NOMO-1 treated with dmso at 0.1 percent for 144 hours (cell line): ENCODE measurements around the gene EVX1.

Experiments
- DNase-seq: peaks from one replicate; lab custom pipeline; 2025; ENCODE audit not compliant: unreplicated experiment; lab: John Stamatoyannopoulos, UW

Gene EVX1

GRCh38 chr7:27248911-27249723 lies 6.5 kb downstream of the EVX1 start:
- no peak for DNase-seq

GRCh38 chr7:27249724-27250556 lies 7.3 kb downstream of the EVX1 start:
- DNase-seq: no peak

DNA sequence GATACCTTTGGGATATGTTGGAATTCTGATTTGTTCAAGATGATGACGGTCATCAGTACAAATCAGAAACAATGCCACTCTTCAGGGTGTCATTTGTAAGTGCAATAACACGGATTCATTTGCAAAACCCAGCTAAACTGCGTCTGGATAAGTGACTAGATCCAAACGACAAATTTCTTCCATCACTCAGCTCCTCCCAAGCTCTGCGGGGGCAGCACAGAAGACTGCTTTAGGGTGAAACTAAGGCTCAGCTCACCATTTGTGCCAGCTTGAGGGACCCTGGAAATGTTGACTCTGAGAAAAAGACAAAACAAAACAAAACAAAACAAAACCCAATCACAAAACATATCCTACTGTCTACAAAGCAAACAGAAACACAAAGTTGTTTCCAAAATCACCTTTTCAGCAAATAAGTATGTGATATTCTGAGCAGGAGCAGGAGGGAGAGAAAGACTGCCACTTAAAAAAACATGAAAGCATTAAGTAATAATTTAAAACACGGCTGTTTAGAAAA lies 8.0 kb downstream of the EVX1 start:
- no peak for DNase-seq

GRCh38 chr7:27251136-27251651 lies 8.6 kb downstream of the EVX1 start:
- DNase-seq: no peak

- DNase-seq: no peak
Measured at GRCh38 chr7:27251652-27252590, 9.3 kb downstream of the EVX1 start.

DNA sequence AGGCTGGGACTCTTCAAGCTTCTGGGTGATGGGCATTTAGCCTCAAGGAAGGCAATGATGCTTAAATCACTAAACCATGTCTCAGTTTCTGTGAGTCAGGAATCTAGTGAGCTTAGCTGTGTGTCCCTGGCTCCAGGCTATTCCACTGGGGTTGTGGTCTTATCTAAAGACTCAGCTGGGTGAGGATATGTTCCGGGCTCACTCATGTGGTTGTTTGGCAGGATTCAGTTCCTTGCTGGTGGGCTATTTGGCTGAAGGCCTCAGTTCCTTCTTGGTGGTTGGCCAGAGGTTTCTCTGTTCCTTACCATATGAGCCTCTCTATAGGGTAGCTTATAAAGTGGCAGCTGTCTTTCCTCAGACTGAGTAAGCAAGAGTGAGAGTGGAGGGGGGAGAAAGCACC lies 12.0 kb downstream of the EVX1 start:
- DNase-seq: no peak

DNA sequence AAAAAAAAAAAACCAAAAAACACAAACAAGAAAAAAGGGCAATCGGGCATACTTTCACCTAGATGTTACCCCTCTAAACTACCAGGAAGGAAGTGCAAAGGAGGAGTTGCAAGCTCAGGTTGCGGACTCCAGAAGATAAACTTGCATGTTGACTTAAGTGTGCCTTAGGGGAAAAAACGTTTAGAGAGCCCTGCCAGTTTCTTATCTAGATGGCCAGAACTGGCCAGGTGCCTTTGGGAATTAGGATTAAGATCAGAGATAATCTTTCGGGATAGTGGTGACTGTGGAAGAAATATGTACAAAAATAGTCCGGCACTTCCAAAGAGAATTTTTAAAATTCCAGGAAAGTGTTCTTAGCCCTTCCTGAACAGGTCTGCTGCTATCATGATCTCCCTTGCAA lies 17.6 kb downstream of the EVX1 start:
- DNase-seq: no peak

DNA sequence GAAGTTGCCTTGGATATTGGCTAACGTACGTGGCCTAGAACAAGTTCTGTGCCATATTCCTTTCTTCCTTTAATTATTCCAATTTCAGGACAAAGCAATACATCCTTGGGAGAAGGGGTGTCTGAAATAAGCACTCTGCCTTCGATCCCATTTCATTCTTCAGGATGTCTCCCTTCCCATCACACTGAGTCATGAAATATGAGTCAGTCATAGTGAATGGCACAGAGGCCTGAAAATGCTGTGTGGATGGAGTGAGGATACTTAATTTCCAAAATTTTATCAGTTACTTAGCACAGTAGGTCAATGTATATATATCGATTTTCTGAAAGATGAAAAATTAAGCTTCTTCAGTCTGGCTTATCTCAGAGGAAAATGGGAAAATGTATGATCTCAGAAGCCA lies 19.5 kb downstream of the EVX1 start:
- DNase-seq: no peak

GRCh38 chr7:27263781-27264180 lies 21.2 kb downstream of the EVX1 start:
- no peak for DNase-seq

DNA sequence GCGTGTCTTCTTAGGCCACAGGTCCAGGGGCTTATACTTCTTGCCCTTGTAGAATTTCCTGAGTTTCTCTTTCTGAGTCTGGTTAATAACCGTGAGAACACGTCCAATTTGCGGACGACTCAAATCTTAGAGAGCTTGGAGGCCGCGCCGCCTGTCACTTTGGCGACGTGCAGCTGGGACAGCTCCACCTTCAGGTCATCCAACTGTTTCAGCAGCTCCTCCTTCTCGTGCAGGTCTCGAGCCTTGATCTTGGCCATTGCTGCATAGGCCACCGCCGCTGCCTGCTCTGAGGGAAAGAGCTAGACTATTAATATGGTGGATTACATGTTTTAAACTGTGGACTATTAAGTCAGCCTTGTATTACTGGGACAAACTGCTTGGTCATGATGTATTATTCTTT lies 26.9 kb downstream of the EVX1 start:
- no peak for DNase-seq

GRCh38 chr7:27271384-27271783 lies 28.8 kb downstream of the EVX1 start:
- no peak for DNase-seq

DNA sequence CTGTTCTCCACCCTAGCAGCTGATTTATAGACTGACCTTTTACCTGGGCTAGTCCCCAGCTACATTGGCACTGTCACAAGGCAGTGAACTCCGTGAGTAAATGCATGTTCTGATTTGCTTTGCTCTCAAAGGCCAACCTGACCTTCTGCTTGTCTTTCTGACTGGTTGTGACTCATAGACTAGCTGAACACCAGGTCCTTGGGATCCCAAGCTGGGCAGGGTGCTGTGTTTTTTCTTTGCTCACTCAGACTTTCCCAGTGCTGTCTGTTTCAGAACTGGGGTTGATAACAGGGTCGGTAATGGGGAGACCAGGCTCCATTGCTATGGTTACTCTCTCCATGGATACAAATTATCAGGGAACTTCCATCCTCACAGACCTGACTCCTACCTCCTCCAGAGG lies 35.0 kb downstream of the EVX1 start:
- no peak for DNase-seq

DNA sequence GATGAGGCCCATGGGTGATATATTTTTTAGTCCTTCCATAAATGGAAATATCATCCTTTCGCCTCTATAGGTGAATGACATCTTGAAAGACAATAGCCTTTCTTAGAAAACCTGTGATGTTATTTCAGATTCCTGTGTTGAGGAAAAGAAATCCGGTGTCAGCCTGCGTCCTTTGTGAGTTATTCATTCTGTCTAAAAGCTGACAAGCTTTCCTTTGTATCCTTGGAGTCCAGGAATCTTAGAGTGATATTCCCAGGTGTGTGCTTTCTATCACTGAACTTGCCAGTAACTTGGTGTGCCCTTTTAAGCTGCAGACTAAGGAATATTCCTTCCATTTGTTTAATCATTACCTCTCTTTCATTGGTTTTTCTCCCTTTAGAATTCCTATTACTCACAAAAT lies 41.0 kb downstream of the EVX1 start:
- DNase-seq: no peak

DNA sequence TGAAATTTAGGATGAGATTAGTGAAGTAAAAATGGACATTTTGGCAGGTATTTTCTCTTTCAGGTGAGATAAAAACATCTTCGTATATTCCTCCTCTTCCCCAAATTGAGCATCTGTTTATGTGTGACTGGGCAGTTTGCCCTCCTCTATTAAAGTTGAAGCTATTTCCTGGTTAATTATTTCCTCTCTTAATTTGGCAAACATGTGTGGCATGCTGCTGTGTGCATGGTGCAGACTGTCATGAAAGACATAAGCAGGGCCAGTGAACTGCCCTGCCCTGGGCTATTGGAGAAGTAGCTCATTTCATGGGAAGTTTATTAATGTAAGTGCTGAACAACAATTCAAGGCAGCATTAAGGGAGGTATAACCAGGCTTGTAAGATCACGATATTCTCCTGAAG lies 52.6 kb downstream of the EVX1 start:
- DNase-seq: no peak

GRCh38 chr7:27297356-27297755 lies 54.8 kb downstream of the EVX1 start:
- no peak for DNase-seq
